ENCODE data around the gene YAP1.

Gene YAP1

DNA sequence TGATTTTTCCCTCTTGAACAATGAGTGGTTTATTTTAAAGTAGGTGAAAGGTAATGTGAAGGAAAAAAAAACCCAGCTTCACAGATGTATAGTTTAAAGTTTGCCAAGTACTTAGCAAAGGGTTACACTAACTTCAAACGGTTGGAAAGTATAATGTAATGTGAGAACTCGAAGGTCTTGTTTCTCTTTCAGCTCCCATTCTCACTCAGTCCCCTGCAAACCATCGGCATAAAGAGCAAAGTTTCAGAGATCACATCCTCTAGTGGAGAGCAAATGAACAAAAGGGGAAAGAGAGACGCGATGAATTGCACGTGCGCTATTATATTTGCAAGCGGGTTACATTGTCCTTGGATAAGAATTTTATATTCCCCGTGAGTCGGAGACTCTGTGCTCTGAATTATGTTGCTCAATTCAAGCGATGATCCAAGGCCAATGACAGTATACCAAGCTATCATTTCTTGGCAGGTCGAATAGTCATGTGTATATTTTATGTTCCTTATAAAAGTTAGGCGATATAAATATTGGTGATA is 169.5 kb downstream of the YAP1 start:
- DNase-seq (ENCODE audit: low read depth): no peak

DNA sequence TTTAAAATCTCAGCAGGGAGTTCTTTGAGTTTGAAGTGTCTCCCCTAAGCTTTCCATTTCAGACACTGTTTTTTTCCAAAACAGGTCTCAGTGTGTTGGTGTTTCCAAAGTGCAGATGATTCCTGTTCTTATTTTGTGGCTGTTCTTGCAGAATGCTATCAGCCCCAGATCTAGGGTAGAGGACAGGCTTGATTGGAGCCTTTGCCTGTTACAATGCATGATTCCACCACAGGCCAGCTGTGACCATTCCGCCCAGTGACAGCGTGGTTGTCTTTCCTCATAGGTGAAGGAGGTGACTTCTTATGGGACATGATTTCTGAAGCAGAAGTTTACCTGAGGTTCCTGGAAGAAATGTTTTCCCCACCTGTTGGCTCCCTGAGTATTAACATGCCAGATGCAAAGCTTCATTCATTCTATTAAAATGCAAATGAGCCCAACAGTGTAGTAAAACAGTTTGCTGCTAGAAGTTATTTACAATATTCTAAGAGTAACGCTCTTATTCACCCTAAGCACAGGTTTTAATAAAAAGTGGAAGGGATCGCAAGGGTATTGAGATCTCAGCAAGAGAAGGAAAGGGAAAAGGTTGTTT is 170.1 kb downstream of the YAP1 start:
- DNase-seq (ENCODE audit: low read depth): no peak
